Measurements from ENCODE around the gene NUDT4.

GRCh38 chr12:93370947-93371346 is 6.8 kb upstream of the NUDT4 start:
- TF ChIP-seq, protein P1, sequence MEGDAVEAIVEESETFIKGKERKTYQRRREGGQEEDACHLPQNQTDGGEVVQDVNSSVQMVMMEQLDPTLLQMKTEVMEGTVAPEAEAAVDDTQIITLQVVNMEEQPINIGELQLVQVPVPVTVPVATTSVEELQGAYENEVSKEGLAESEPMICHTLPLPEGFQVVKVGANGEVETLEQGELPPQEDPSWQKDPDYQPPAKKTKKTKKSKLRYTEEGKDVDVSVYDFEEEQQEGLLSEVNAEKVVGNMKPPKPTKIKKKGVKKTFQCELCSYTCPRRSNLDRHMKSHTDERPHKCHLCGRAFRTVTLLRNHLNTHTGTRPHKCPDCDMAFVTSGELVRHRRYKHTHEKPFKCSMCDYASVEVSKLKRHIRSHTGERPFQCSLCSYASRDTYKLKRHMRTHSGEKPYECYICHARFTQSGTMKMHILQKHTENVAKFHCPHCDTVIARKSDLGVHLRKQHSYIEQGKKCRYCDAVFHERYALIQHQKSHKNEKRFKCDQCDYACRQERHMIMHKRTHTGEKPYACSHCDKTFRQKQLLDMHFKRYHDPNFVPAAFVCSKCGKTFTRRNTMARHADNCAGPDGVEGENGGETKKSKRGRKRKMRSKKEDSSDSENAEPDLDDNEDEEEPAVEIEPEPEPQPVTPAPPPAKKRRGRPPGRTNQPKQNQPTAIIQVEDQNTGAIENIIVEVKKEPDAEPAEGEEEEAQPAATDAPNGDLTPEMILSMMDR (IDR thresholded peaks at IDR 0.05) = no peak
- TF ChIP-seq POLR2A (IDR thresholded peaks at IDR 0.05) (no peak), EP300 (IDR thresholded peaks at IDR 0.05) (no peak)

Data from tibial nerve (tissue), 4 donors.